ENCODE results near the gene GJA10.

Gene GJA10

DNA sequence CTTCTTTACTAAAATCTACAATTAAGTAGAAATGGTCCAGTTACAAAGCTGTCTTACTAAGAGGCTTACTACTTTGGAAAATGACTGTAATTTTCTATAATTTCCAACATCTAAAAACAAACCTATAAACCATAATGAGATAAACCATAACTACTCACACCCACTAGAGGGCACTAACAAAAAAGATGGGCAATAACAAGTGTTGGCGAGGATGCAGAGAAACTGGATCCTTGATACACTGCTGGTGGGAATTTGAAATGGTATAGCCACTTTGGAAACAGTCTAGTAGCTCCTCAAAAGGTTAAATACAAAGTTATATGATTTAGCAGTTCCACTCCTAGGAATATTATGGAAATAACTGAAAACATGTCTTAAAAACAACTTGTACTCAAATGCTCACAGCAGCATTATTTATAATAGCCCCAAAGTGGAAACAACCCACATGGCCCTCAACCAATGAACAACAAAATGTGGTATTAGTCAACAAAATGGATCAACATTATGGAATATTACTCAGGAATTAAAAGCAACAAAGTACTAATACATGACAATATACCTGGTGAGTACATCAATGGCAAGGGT is 50.6 kb downstream of the GJA10 start:
- DNase-seq (ENCODE audit: low spot score) = peak; percentile 24
